ENCODE measurements around the gene UBL4B. TPM values are rescaled to one million over a fixed set of nuclear protein-coding genes. Genes with fewer than 3 reads are reported as not detected.

The UBL4B gene
- total and polyA plus RNA-seq, 2 donors (not counting 1 experiment from before 2014, with no cell fraction given) = not detected

DNA sequence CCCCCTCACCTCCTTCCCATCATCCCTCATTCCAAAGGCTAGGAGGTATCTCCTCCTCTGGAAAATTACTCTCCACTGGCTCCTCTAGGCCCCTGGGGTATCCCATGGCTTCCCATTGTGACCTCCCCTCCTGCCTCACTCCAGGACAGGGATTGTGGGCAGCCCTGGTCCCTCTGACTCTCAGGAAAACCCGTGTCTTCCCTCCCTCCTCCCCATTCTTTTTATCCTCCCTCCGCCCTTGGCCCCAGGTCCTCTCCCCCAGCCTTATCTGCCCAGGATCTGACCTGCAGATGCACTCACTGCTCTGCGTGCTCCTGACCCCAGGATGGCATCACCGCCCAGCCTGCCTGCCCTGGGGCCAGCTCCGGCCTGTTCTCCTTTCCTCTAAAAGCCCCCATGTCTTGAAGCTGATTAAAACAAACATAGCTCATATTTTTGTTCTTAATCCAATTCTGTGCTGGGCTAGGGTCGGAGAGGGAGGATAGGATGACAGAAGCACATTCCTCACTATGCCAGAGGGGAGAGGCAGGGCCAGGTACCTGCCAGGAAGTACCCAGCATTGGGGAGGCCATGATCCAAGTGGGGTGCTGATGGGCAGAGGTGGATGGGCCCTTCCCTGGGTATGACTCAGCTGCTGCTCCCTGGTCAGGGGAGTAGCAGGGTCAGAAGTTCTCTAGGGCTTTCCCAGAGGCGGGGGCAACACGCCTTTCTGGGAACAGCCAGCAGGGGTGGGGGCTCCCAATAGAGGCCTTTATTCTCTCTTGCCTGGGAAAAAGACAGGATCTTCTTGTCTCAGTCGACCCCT is 13.8 kb upstream of the UBL4B start:
- Mint-ChIP-seq H3K9me3 (ENCODE audit: insufficient read depth) (no peaks in the 10 kb centered on the region), H3K27ac (no peak overlapping the region), H3K4me3 (no peak overlapping the region), H3K27me3 (peaks cover 18% of the 10 kb centered on the region), H3K4me1 (peaks cover 21% of the 10 kb centered on the region)
- Histone ChIP-seq H3K9ac (ENCODE audit: low read length) (no peak overlapping the region), H3K27me3 (replicated peaks in 1 of 4; ENCODE audit: control extremely low read depth in 1 of 4, control insufficient read depth in 3 of 4, insufficient read depth in 4 of 4, low read length in 3 of 4) (peaks cover 0 to 3% (median 0%) of the 10 kb centered on the region in 4 experiments), H3K79me2 (ENCODE audit: control insufficient read depth, insufficient read depth, low read length) (no peaks in the 10 kb centered on the region), H3K4me3 (ENCODE audit: control extremely low read depth in 1 of 5, extremely low read depth in 1 of 5, insufficient read depth in 1 of 5, low read depth in 2 of 5, low read length in 4 of 5) (no peak overlapping the region), H3K36me3 (replicated peaks in 1 of 2; ENCODE audit: control extremely low read depth in 1 of 2, control insufficient read depth in 1 of 2, extremely low read depth in 1 of 2, insufficient read depth in 2 of 2, low read length in 1 of 2) (no peaks in the 10 kb centered on the region), H2AFZ (ENCODE audit: insufficient read depth, low read depth, low read length, poor library complexity, severe bottlenecking) (no peak overlapping the region), H3K4me1 (ENCODE audit: control insufficient read depth in 2 of 2, insufficient read depth in 2 of 2, low read length in 2 of 2) (peaks cover 17 to 24% of the 10 kb centered on the region in 2 donors), H4K20me1 (ENCODE audit: control insufficient read depth, insufficient read depth, low read length, poor library complexity, severe bottlenecking) (no peaks in the 10 kb centered on the region), H3K4me2 (replicated peaks; ENCODE audit: low read depth, low read length, poor library complexity, severe bottlenecking) (no peak overlapping the region), H3K9me3 (ENCODE audit: control extremely low read depth in 1 of 3, control insufficient read depth in 2 of 3, insufficient read depth in 1 of 3, low read length in 2 of 3) (peaks cover 0 to 3% (median 0%) of the 10 kb centered on the region in 3 donors), H3K27ac (ENCODE audit: low read length in 2 of 2) (no peak overlapping the region)
- ATAC-seq (ENCODE audit: low read depth) (no peak), DNase-seq (no peak)
- intact Hi-C loops (cut with micrococcal nuclease) = no loop called here
- 81% methylated on average over 6 of the region's 9 CpGs for WGBS (ENCODE audit: insufficient coverage)
- ChIA-PET POLR2A (no interaction called here), CTCF (interaction anchor here (0.7 to 3.9 kb wide), 5 partner anchors 8 to 44 kb away, joined by 3 to 21 read pairs (median 4); no protein-coding TSS in a partner anchor)
- TF ChIP-seq, protein P1, sequence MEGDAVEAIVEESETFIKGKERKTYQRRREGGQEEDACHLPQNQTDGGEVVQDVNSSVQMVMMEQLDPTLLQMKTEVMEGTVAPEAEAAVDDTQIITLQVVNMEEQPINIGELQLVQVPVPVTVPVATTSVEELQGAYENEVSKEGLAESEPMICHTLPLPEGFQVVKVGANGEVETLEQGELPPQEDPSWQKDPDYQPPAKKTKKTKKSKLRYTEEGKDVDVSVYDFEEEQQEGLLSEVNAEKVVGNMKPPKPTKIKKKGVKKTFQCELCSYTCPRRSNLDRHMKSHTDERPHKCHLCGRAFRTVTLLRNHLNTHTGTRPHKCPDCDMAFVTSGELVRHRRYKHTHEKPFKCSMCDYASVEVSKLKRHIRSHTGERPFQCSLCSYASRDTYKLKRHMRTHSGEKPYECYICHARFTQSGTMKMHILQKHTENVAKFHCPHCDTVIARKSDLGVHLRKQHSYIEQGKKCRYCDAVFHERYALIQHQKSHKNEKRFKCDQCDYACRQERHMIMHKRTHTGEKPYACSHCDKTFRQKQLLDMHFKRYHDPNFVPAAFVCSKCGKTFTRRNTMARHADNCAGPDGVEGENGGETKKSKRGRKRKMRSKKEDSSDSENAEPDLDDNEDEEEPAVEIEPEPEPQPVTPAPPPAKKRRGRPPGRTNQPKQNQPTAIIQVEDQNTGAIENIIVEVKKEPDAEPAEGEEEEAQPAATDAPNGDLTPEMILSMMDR (IDR thresholded peaks at IDR 0.05) = no peak
- TF ChIP-seq EZH2 (IDR thresholded peaks at IDR 0.05; ENCODE audit: borderline replicate concordance, insufficient read depth, low read depth, low read length, poor library complexity, severe bottlenecking) = no peak

DNA sequence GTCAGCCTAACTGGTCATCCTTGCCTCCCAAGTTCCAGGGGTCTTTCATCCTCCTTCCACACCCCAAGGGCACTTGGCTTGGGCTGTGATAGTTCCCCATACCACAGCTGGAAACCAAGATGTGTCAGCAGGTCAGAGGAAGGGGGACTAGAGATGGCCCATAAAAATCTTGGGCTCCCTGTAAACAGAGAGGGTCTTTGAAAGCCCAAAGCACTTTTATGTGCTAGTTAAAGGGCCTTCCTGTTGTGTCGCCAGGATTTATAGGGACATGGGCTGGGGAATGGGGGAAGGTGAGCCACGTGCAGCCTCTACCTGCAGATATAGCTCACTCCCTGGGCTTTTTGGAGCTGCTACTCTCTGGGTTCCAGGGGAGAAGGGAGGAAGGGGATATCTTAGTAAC is 11.9 kb upstream of the UBL4B start:
- no peak overlapping the region for H3K27ac ChIP-seq (ENCODE audit: low read length in 2 of 2)
- TF ChIP-seq EZH2 (IDR thresholded peaks at IDR 0.05; ENCODE audit: borderline replicate concordance, insufficient read depth, low read depth, low read length, poor library complexity, severe bottlenecking) = no peak
- TF ChIP-seq, protein P1 (IDR thresholded peaks at IDR 0.05) = no peak
- ChIA-PET POLR2A (no interaction called here), CTCF (interaction anchor here (2.4 to 6.6 kb wide), 2 partner anchors 12 to 48 kb away, joined by 6 to 93 read pairs; no protein-coding TSS in a partner anchor)
- Mint-ChIP-seq H3K9me3 (ENCODE audit: insufficient read depth) (no peaks in the 10 kb centered on the region), H3K4me1 (peaks cover 26% of the 10 kb centered on the region), H3K27ac (no peak overlapping the region), H3K4me3 (no peak overlapping the region), H3K27me3 (peaks cover 12% of the 10 kb centered on the region)
- H4K20me1 ChIP-seq (ENCODE audit: control insufficient read depth, insufficient read depth, low read length, poor library complexity, severe bottlenecking) = no peaks in the 10 kb centered on the region
- no peak for DNase-seq
- H2AFZ ChIP-seq (ENCODE audit: insufficient read depth, low read depth, low read length, poor library complexity, severe bottlenecking) = no peak overlapping the region
- H3K79me2 ChIP-seq (ENCODE audit: control insufficient read depth, insufficient read depth, low read length) = no peaks in the 10 kb centered on the region
- peaks cover 0 to 3% (median 0%) of the 10 kb centered on the region in 4 experiments for H3K27me3 ChIP-seq (replicated peaks in 1 of 4; ENCODE audit: control extremely low read depth in 1 of 4, control insufficient read depth in 3 of 4, insufficient read depth in 4 of 4, low read length in 3 of 4)
- no peak overlapping the region for H3K4me3 ChIP-seq (ENCODE audit: control extremely low read depth in 1 of 5, extremely low read depth in 1 of 5, insufficient read depth in 1 of 5, low read depth in 2 of 5, low read length in 4 of 5)
- intact Hi-C loops (cut with micrococcal nuclease) = no loop called here
- no peak overlapping the region for H3K4me2 ChIP-seq (replicated peaks; ENCODE audit: low read depth, low read length, poor library complexity, severe bottlenecking)
- WGBS (ENCODE audit: insufficient coverage) = 60% methylated on average over 1 of the region's 2 CpGs
- H3K36me3 ChIP-seq (replicated peaks in 1 of 2; ENCODE audit: control extremely low read depth in 1 of 2, control insufficient read depth in 1 of 2, extremely low read depth in 1 of 2, insufficient read depth in 2 of 2, low read length in 1 of 2) = no peaks in the 10 kb centered on the region
- peaks cover 0 to 3% (median 0%) of the 10 kb centered on the region in 3 donors for H3K9me3 ChIP-seq (ENCODE audit: control extremely low read depth in 1 of 3, control insufficient read depth in 2 of 3, insufficient read depth in 1 of 3, low read length in 2 of 3)
- no peak for ATAC-seq (ENCODE audit: low read depth)
- H3K4me1 ChIP-seq (ENCODE audit: control insufficient read depth in 2 of 2, insufficient read depth in 2 of 2, low read length in 2 of 2) = peaks cover 17 to 24% of the 10 kb centered on the region in 2 donors
- H3K9ac ChIP-seq (ENCODE audit: low read length) = no peak overlapping the region
